HG02759 (cell line): ENCODE measurements around the gene MAP2.
"Not testable (repeated sequence)": the region's sequence is repeated elsewhere in the genome, so short reads cannot be mapped to it uniquely, and the experiment has no call there.

Source experiments
- ATAC-seq: cut with Tn5 transposase; IDR thresholded peaks from one replicate; pipeline ENCODE4 v1.9.1; 2021; ENCODE audit warnings: mild to moderate bottlenecking, moderate library complexity; ENCODE audit not compliant: unreplicated experiment

Gene MAP2

DNA sequence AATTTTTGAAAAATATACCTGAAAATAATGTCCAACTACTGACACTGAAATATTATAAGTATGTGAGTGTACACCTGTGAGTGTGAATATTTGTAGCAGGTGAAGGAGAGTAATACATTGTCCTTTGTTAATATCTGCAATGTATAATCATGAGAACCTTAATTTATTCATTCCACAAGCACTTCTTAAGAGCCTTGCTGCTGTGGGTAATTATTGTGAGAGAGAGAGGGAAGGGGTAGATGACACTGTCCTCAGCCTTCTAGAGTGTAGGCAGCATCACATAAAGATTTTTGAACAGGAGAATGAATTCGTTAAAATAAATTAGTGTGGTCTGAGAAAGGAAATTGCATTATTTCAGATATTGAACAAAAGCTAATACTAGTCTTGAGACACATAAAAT lies 157.2 kb downstream of the MAP2 start:
- no peak for ATAC-seq

GRCh38 chr2:209582281-209582680 lies 158.4 kb downstream of the MAP2 start:
- ATAC-seq, result no peak

DNA sequence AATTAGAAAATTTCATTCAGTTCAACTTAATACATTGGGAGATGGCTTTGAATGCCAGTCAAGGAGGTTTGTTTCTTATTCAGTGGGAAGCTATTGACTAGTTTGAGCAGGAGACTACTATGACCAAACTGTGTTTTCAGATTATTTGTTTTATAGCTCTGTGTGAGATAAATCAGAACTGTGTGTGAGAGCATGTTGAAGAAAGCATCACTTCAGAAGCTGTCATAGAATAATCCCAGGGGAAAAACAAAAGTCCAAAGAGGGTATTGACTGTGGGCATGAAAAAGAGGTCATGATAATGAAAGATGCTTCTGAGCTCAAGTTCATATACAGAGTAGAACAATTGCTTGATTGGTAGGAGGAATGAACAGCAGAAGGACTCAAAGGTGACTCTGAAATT lies 160.6 kb downstream of the MAP2 start:
- no peak for ATAC-seq

GRCh38 chr2:209584915-209585314 lies 161.1 kb downstream of the MAP2 start:
- no peak for ATAC-seq

GRCh38 chr2:209591021-209591420 lies 167.2 kb downstream of the MAP2 start:
- no peak for ATAC-seq

DNA sequence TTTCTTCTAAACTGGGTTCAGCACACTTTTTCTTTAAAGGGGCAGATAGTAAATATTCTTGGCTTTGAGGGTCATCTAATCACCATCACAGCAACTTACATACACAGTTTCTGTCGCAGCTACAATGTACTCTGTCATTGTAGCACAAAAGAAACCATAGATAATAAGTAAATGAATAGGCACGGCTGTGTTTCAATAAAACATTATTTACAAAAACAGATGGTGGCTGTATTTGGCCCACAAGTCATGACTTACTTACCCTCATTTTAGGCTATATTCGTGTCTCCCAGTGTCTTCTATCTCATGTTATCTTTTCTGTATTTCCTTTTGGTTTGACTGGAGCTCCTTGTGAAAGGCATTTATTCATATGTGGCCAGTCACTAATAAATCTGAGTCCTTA lies 168.3 kb downstream of the MAP2 start:
- no peak for ATAC-seq

DNA sequence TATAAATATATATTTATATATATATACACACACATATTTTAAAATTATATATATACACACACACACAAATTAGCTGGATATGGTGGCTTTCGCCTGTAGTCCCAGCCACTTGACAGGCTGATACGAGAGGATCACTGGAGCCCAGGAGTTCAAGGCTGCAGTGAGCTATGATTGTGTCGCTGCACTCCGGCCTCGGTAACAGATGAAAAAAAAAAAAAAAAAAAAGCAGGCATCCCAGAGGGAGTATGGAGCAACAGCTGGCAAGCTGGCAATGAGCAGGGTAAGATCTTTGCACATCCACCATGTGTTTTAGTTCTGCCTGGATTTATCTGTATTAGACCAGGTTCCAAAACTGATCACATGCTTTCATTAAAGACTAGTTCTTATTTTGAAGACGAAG lies 170.1 kb downstream of the MAP2 start:
- no peak for ATAC-seq

- ATAC-seq, result no peak
Observed at GRCh38 chr2:209596262-209596661, 172.4 kb downstream of the MAP2 start.

GRCh38 chr2:209598227-209598626 lies 174.4 kb downstream of the MAP2 start:
- not testable (repeated sequence) for ATAC-seq

- ATAC-seq, result no peak
Observed at GRCh38 chr2:209600341-209601171, 176.7 kb downstream of the MAP2 start.

DNA sequence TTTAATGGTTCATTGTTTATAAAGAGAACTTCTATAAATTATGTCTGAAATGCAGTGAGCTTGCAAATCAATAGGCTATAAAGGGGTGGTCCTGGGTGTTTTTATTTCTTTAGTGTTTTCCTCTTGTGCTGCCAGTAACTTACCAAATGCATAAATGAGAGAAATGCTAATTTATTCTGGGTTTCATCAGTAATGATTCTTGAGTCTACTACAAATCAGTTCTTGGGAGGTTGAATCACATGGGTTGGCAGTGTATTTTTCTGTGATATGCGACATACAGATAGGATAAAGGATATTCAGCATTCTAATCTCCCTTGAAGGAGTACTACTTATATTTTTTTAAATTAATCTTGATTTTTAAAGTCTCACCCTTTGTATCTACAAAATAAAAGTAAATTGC lies 177.7 kb downstream of the MAP2 start:
- ATAC-seq, result no peak

GRCh38 chr2:209602259-209602658 lies 178.4 kb downstream of the MAP2 start:
- ATAC-seq, result no peak

GRCh38 chr2:209609531-209609930 lies 185.7 kb downstream of the MAP2 start:
- ATAC-seq, result no peak

DNA sequence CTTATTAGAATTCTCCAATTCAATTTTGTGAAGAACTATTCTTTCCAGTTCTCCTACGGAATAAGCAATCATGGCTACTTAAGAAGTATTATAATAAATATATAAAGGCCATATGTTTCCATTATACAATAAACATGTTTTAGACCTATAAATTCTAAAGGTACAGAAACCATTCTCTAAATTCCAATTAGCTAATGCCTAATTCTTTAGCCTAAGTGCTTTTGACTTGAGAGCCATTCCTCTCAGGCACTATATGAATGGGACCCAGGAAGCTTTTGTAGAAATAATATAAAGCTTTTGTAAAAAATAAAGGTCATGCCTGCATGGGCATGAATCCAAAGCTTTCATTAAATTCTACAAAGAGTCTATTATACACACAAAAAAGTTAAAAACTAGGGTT lies 186.8 kb downstream of the MAP2 start:
- no peak for ATAC-seq

GRCh38 chr2:209613649-209614305 lies 189.9 kb downstream of the MAP2 start:
- no peak for ATAC-seq

GRCh38 chr2:209614690-209615369 lies 191.0 kb downstream of the MAP2 start:
- ATAC-seq, result no peak

DNA sequence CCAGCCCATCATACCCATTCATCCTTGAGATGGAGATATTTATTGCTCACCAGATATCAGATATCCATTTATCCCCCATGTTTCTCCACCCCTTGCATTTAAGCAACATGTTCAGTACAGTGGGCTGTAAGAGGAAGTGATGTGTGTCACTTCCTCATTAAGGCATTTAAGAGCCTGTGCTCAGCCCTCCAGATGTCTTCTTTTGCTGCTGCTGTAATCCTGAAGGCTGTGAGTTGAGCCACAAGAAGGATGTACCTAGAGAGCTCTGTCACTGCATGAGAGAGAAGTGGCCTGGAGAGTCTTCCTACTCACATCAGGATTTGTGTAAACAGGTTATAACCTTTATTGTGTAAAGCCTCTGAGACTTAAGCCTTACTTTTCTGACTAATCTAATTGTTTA lies 195.9 kb downstream of the MAP2 start:
- ATAC-seq, result peak; percentile 68

DNA sequence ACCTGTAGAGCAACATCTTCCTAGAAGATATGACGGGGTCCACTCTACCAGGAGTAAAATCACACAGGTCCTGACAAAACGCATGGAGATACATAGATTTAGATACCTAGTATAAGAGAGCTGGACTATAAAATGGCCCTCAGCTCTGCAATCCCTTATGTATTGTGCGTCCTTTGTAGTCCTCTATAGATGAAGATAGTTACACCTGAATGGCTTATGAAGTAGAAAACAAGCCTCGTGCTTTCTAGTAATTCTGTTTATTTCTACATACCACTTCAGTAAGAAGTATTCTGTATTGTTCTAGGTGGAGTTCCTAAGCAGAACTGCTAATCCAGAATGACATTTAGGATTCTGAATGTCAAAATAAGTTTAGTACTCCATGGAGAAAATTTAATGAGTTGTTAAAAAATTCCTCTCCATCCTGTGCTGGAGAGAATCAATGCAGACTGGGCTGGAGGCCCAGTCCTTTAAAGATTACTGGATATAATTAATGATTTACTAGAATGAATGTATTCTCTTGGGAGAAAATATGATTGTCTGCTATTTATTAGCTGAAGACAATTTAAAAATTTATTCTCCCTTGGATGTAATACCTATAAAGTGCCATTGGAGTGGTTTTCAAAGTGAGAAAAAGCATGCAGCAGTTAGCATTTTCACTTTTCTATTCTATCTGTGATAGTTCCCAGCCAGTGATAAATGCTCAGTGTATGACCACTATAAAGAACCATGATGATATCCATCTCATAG lies 200.5 kb downstream of the MAP2 start:
- ATAC-seq, result no peak

DNA sequence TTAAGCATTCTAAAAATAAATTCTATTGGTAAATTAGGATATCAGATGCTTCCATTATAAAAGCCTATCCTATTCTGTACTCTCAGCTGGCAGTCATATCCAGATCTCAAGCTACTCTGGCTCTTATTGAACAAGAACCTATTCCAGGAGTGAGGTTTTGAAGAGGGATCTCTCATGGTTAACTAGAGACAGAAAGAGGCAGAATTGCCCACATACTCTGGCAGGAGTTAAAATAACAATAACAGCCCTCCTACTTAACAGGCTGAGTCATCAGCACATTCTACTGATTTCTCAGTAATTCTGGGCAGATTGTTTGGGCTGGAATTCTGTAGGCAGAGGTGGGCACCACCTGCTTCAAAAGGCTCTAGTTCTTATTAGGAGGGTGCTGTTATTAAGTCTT lies 205.8 kb downstream of the MAP2 start:
- ATAC-seq, result no peak

DNA sequence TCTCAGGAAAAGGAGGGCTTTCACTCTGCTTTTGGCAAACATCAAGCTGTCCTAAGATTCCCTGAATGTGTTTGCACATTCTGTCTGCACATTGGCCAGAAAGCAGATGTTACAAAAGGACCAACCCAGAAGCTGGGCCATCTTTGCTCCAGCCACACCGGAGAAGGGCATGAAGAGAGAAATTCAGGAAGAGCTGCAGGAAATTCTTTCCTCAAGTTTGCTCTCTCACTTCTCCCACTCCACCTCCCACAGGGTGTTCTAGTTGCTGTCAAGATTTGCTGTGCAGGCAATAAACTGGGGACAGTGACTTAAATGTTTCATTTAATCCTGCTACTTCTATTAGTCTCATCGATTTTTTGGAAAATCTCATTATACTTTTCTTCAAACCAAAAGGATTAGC lies 210.1 kb downstream of the MAP2 start:
- ATAC-seq, result no peak

GRCh38 chr2:209636076-209636475 lies 212.2 kb downstream of the MAP2 start:
- no peak for ATAC-seq
